HL-60 (cell line): Measurements from ENCODE around the gene DCAF10.

Source experiments
- DNase-seq, 2 experiments: peaks; one replicate each; pipeline ENCODE4 v3.0.0-alpha.2; 2010 to 2020; ENCODE audit warnings: low read depth in 1 of 2, low spot score in 1 of 2
- H3K27ac ChIP-seq: fragments of 250-450 bp; sonication (Bioruptor Pico); replicated peaks from 2 replicates; pipeline ENCODE4 v1.5.1; 2020; ENCODE audit warnings: mild to moderate bottlenecking, moderate library complexity
- H3K27me3 ChIP-seq: fragments of 250-450 bp; sonication (Bioruptor Pico); 2 replicates; pipeline ENCODE4 v1.5.1; 2021; ENCODE audit warnings: mild to moderate bottlenecking, moderate library complexity; ENCODE audit not compliant: insufficient read depth, poor library complexity, severe bottlenecking
- H3K4me3 ChIP-seq: replicated peaks from 2 replicates; pipeline ENCODE4 v1.5.1; 2011; ENCODE audit warnings: mild to moderate bottlenecking, control low read depth, low read length; ENCODE audit not compliant: insufficient read depth
- CTCF ChIP-seq: IDR thresholded peaks from one replicate; pipeline ENCODE4 v1.5.1; 2011; ENCODE audit warnings: low read length, control low read depth, inconsistent platforms; ENCODE audit not compliant: insufficient read depth
- GABPA ChIP-seq: IDR thresholded peaks from 2 replicates; pipeline ENCODE4 v1.6.1; 2012; ENCODE audit warnings: low read depth
- POLR2AphosphoS5 ChIP-seq: IDR thresholded peaks from 2 replicates; pipeline ENCODE4 v1.6.1; 2012; ENCODE audit warnings: low read depth
- REST ChIP-seq: IDR thresholded peaks from 2 replicates; pipeline ENCODE4 v1.6.1; 2012; ENCODE audit warnings: low read depth; ENCODE audit not compliant: insufficient replicate concordance
- SPI1 ChIP-seq: IDR thresholded peaks from 2 replicates; pipeline ENCODE4 v1.6.1; 2012; ENCODE audit warnings: low read depth, mild to moderate bottlenecking, borderline replicate concordance

The DCAF10 gene

GRCh38 chr9:37913480-37914153 lies 113.0 kb downstream of the DCAF10 start:
- peak; percentile 91 to 93 for DNase-seq

GRCh38 chr9:37914154-37914551 lies 113.6 kb downstream of the DCAF10 start:
- Histone ChIP-seq H3K27me3 (no peaks in the 10 kb centered on the region), H3K27ac (no peak overlapping the region), H3K4me3 (no peak overlapping the region)
- DNase-seq: no peak
- no peak for TF ChIP-seq REST

More at GRCh38 chr9:37913480-37914153, 113.0 kb downstream of the DCAF10 start:
- Histone ChIP-seq H3K27me3 (no peaks in the 10 kb centered on the region), H3K4me3 (no peak overlapping the region), H3K27ac (peak overlapping the region; percentile 40)
- peak; percentile 65; the same call in 1 of the 2 replicates for TF ChIP-seq SPI1
- no peak for TF ChIP-seq POLR2AphosphoS5
- no peak for TF ChIP-seq REST
- peak; percentile 99 for TF ChIP-seq CTCF
- TF ChIP-seq GABPA: no peak

- TF ChIP-seq CTCF (no peak), GABPA (no peak), POLR2AphosphoS5 (no peak), REST (no peak), SPI1 (no peak)
- no peak overlapping the region for H3K4me3 ChIP-seq
- no peak for DNase-seq
- no peak overlapping the region for H3K27ac ChIP-seq
- H3K27me3 ChIP-seq: no peaks in the 10 kb centered on the region
These were observed 114.2 kb downstream of the DCAF10 start for GRCh38 chr9:37914701-37915358.
